HCT116 (cell line): ENCODE results near the gene AMOTL2. TPM values are rescaled to one million over a fixed set of nuclear protein-coding genes. Genes with fewer than 3 reads are reported as not detected.
A peak's percentile ranks its signal among the peaks of the same experiment; 100 is the strongest.

Experiments used
- ATAC-seq: fragments of 200-7000 bp; cut with Tn5 transposase; 2 replicates; pipeline ENCODE4 v1.9.1; 2020; ENCODE audit warnings: mild to moderate bottlenecking, moderate library complexity
- BruUV-seq: library from RNA; stranded (reverse); fragments of 400-500 nt; replicated peaks from 2 replicates; lab custom pipeline; 2021; lab: Mats Ljungman, UMichigan
- CTCF ChIA-PET: fragments of 300-600 bp; sonication (Branson Sonifier 250); formaldehyde crosslinking; loops from one replicate; lab custom pipeline; 2021; ENCODE audit warnings: antibody characterized with exemption; lab: Charles Lee
- POLR2A ChIA-PET: fragments of 300-600, 350-600 bp; sonication (Branson Sonifier 250); formaldehyde crosslinking; loops from one replicate; lab custom pipeline; 2021; ENCODE audit warnings: antibody characterized with exemption; lab: Charles Lee
- RAD21 ChIA-PET, 2 experiments: fragments of 300-600 bp; sonication (Branson Sonifier 250); formaldehyde crosslinking; loops; one replicate each; lab custom pipeline; 2023; ENCODE audit warnings: low total read pairs in 2 of 2; ENCODE audit not compliant: uncharacterized antibody in 2 of 2, unreplicated experiment in 2 of 2, low non-redundant PET in 1 of 2; lab: Charles Lee
- DNase-seq: peaks from one replicate; pipeline ENCODE4 v3.0.0-alpha.2; 2010; ENCODE audit warnings: low read depth, low spot score
- H2AFZ ChIP-seq: fragments of 200-600 bp; shearing (Covaris generic), sonication (generic); 2 replicates; pipeline ENCODE4 v1.6.1; 2017; ENCODE audit warnings: low read depth, mixed run types, mixed read lengths, antibody characterized with exemption, low read length; ENCODE audit not compliant: poor library complexity, severe bottlenecking
- H3K27ac ChIP-seq: 2 replicates; pipeline ENCODE4 v1.5.1; 2012; ENCODE audit warnings: low read depth, low read length
- H3K27me3 ChIP-seq: fragments of 200-600 bp; sonication (generic); 2 replicates; pipeline ENCODE4 v1.6.1; 2016; ENCODE audit warnings: mixed run types, low read length, mixed read lengths; ENCODE audit not compliant: insufficient read depth
- H3K36me3 ChIP-seq, 2 experiments: fragments of 200-500 bp in 1 of 2; fragments of 200-600 bp in 1 of 2; sonication (Bioruptor generic) in 1 of 2; sonication (generic) in 1 of 2; 2 replicates each; pipeline versions ENCODE4 v1.5.1 to v1.6.1; 2014 to 2016; ENCODE audit warnings: low read length in 2 of 2, inconsistent platforms in 1 of 2, mixed read lengths in 1 of 2, mixed run types in 1 of 2; ENCODE audit not compliant: insufficient read depth in 2 of 2, control insufficient read depth in 1 of 2
- H3K4me1 ChIP-seq, 2 experiments: fragments of 200-600 bp in 1 of 2; sonication (generic) in 1 of 2; 2 replicates each; pipeline versions ENCODE4 v1.5.1 to v1.6.1; 2012 to 2017; ENCODE audit warnings: low read length in 2 of 2, inconsistent platforms in 1 of 2, mild to moderate bottlenecking in 1 of 2, mixed read lengths in 1 of 2, mixed run types in 1 of 2, moderate library complexity in 1 of 2; ENCODE audit not compliant: insufficient read depth in 2 of 2, control insufficient read depth in 1 of 2
- H3K4me2 ChIP-seq: fragments of 200-600 bp; sonication (generic); 2 replicates; pipeline ENCODE4 v1.6.1; 2017; ENCODE audit warnings: mixed run types, low read length, mixed read lengths
- H3K4me3 ChIP-seq, 2 experiments: fragments of 200-600 bp in 1 of 2; sonication (generic) in 1 of 2; replicated peaks in 1 of 2; 2 replicates each; pipeline ENCODE4 v1.5.1; 2011 to 2016; ENCODE audit warnings: low read length in 2 of 2, control low read depth in 1 of 2, low read depth in 1 of 2, mild to moderate bottlenecking in 1 of 2, mixed read lengths in 1 of 2, mixed run types in 1 of 2
- H3K79me2 ChIP-seq: fragments of 200-600 bp; sonication (generic); 2 replicates; pipeline ENCODE4 v1.6.1; 2017; ENCODE audit warnings: mild to moderate bottlenecking, mixed run types, low read length, moderate library complexity, mixed read lengths; ENCODE audit not compliant: insufficient read depth
- H3K9ac ChIP-seq: fragments of 200-600 bp; sonication (generic); 2 replicates; pipeline ENCODE4 v1.6.1; 2016; ENCODE audit warnings: low read length, mixed read lengths
- H3K9me2 ChIP-seq: fragments of 200-600 bp; sonication (generic), shearing (Covaris generic); 2 replicates; pipeline ENCODE4 v1.6.1; 2017; ENCODE audit warnings: mixed run types, mild to moderate bottlenecking, moderate library complexity; ENCODE audit not compliant: insufficient read depth
- H3K9me3 ChIP-seq, 2 experiments: fragments of 200-500 bp in 1 of 2; fragments of 200-600 bp in 1 of 2; sonication (Bioruptor generic) in 1 of 2; sonication (generic) in 1 of 2; 2 replicates each; pipeline ENCODE4 v1.6.1; 2014 to 2017; ENCODE audit warnings: low read length in 2 of 2, mixed read lengths in 2 of 2, inconsistent platforms in 1 of 2, low read depth in 1 of 2, mild to moderate bottlenecking in 1 of 2, mixed run types in 1 of 2, moderate library complexity in 1 of 2; ENCODE audit not compliant: control insufficient read depth in 1 of 2, insufficient read depth in 1 of 2
- H4K20me1 ChIP-seq: fragments of 200-600 bp; sonication (generic), shearing (Covaris generic); 2 replicates; pipeline ENCODE4 v1.6.1; 2017; ENCODE audit warnings: mixed run types, mild to moderate bottlenecking, moderate library complexity; ENCODE audit not compliant: insufficient read depth
- ATF3 ChIP-seq: IDR thresholded peaks from 2 replicates; pipeline ENCODE4 v1.6.1; 2012
- EGR1 ChIP-seq: IDR thresholded peaks from 2 replicates; pipeline ENCODE4 v1.6.1; 2012; ENCODE audit warnings: low read depth
- EZH2 ChIP-seq: fragments of 200-600 bp; sonication (generic); IDR thresholded peaks from 2 replicates; pipeline ENCODE4 v1.6.1; 2017; ENCODE audit warnings: antibody characterized with exemption, mixed run types
- EZH2phosphoT487 ChIP-seq: fragments of 200-600 bp; IDR thresholded peaks from 2 replicates; pipeline ENCODE4 v1.6.1; 2018; ENCODE audit warnings: antibody characterized with exemption, borderline replicate concordance
- FOSL1 ChIP-seq: IDR thresholded peaks from 2 replicates; pipeline ENCODE4 v1.6.1; 2012; ENCODE audit warnings: low read depth
- RAD21 ChIP-seq: IDR thresholded peaks from 2 replicates; pipeline ENCODE4 v1.6.1; 2012; ENCODE audit warnings: low read depth, mild to moderate bottlenecking
- SP1 ChIP-seq: IDR thresholded peaks from 2 replicates; pipeline ENCODE4 v1.6.1; 2012; ENCODE audit warnings: low read depth
- SRF ChIP-seq: IDR thresholded peaks from 2 replicates; pipeline ENCODE4 v1.6.1; 2012; ENCODE audit warnings: low read depth
- TCF7L2 ChIP-seq: IDR thresholded peaks from 2 replicates; pipeline ENCODE4 v1.7.0; 2011; ENCODE audit warnings: borderline replicate concordance, inconsistent platforms; ENCODE audit not compliant: insufficient read depth, insufficient read length; ENCODE audit errors: extremely low read depth
- YY1 ChIP-seq: IDR thresholded peaks from 2 replicates; pipeline ENCODE4 v1.6.1; 2011; ENCODE audit warnings: low read length, low read depth, moderate library complexity, mild to moderate bottlenecking; ENCODE audit not compliant: insufficient replicate concordance; ENCODE audit errors: extremely low read depth
- ZBTB33 ChIP-seq: IDR thresholded peaks from 2 replicates; pipeline ENCODE4 v1.6.1; 2011; ENCODE audit warnings: mild to moderate bottlenecking, low read length, moderate library complexity; ENCODE audit not compliant: insufficient replicate concordance; ENCODE audit errors: extremely low read depth
- ZNF274 ChIP-seq: fragments of 200-500 bp; sonication (Bioruptor generic); IDR thresholded peaks from 2 replicates; pipeline ENCODE4 v1.6.1; 2014; ENCODE audit warnings: mild to moderate bottlenecking, low read depth, low read length, inconsistent platforms
- intact Hi-C: fragments of 100-400 bp; cut with micrococcal nuclease; formaldehyde crosslinking; loops from 2 replicates; pipeline ENCODE4 v1.10.0; 2022
- total RNA-seq: library from RNA; stranded (reverse); gene quantifications from one replicate; pipeline ENCODE4 v1.2.1, GENCODE V29; 2021; ENCODE audit not compliant: unreplicated experiment

Gene AMOTL2
- total RNA-seq, 1 experiment from 2014 or later, result 54.0 TPM

- Histone ChIP-seq H3K27me3 (no peaks in the 10 kb centered on the region), H3K4me3 (no peak overlapping the region), H3K9ac (no peak overlapping the region), H4K20me1 (no peaks in the 10 kb centered on the region), H3K9me2 (no peaks in the 10 kb centered on the region), H2AFZ (no peak overlapping the region), H3K27ac (no peak overlapping the region), H3K9me3 (no peaks in the 10 kb centered on the region), H3K79me2 (no peaks in the 10 kb centered on the region), H3K4me2 (peak overlapping the region; percentile 22; the same call in 1 of the 2 replicates), H3K4me1 (peaks cover 22 to 74% of the 10 kb centered on the region in 2 experiments), H3K36me3 (no peaks in the 10 kb centered on the region)
- ChIA-PET POLR2A (no interaction called here), CTCF (no interaction called here), RAD21 (no interaction called here)
- TF ChIP-seq RAD21 (no peak), SP1 (0 out of 2 replicates have a peak, but pooled peaks have one; percentile 18), EGR1 (no peak), ATF3 (no peak)
- ATAC-seq (no peak), DNase-seq (no peak)
- BruUV-seq, result no TSS peak
- intact Hi-C loops, result no loop called here
These were observed 39.4 kb downstream of the AMOTL2 start for GRCh38 chr3:134334901-134335280.

- no peaks in the 10 kb centered on the region for H3K9me3 ChIP-seq
- no peak for TF ChIP-seq FOSL1
- TF ChIP-seq TCF7L2, result no peak
- TF ChIP-seq EZH2, result no peak
- no peak for TF ChIP-seq ZBTB33
- no peak for TF ChIP-seq EZH2phosphoT487
- no peak for TF ChIP-seq RAD21
- no peak for TF ChIP-seq ATF3
- no peak for TF ChIP-seq ZNF274
- no peak for TF ChIP-seq SRF
- TF ChIP-seq SP1, result no peak
- TF ChIP-seq YY1, result no peak
- H3K27ac ChIP-seq, result no peak overlapping the region
- no peaks in the 10 kb centered on the region for H3K9me2 ChIP-seq
- ChIA-PET CTCF (no interaction called here), RAD21 (no interaction called here), POLR2A (no interaction called here)
- no peaks in the 10 kb centered on the region for H4K20me1 ChIP-seq
- peaks cover 25 to 79% of the 10 kb centered on the region in 2 experiments for H3K4me1 ChIP-seq
- H3K4me3 ChIP-seq, result no peak overlapping the region
- intact Hi-C loops, result no loop called here
- no peak overlapping the region for H2AFZ ChIP-seq
- DNase-seq, result no peak
- no peak overlapping the region for H3K9ac ChIP-seq
- no peaks in the 10 kb centered on the region for H3K79me2 ChIP-seq
- BruUV-seq, result no TSS peak
- H3K36me3 ChIP-seq, result no peaks in the 10 kb centered on the region
- H3K27me3 ChIP-seq, result no peaks in the 10 kb centered on the region
- ATAC-seq, result no peak
- peak overlapping the region; percentile 22; the same call in 1 of the 2 replicates for H3K4me2 ChIP-seq
These were observed 39.9 kb downstream of the AMOTL2 start for GRCh38 chr3:134334231-134334900.
